GM12891 (cell line): Measurements from ENCODE around the gene TMTC2.
"Not testable (repeated sequence)": the region's sequence is repeated elsewhere in the genome, so short reads cannot be mapped to it uniquely, and the experiment has no call there.

Experiments used
- DNase-seq: peaks from one replicate; pipeline ENCODE4 v3.0.0; 2011; ENCODE audit warnings: low spot score; ENCODE audit not compliant: insufficient read length
- FAIRE-seq: peaks from 2 replicates; lab custom pipeline; 2011; peaks lifted over from hg19 to GRCh38; lab: Jason Lieb, UNC
- PAX5 ChIP-seq: IDR thresholded peaks from 2 replicates; pipeline ENCODE4 v1.6.1; 2011; ENCODE audit warnings: low read length, moderate library complexity, mild to moderate bottlenecking; ENCODE audit not compliant: insufficient read depth, severe bottlenecking
- POLR2A ChIP-seq: IDR thresholded peaks from 2 replicates; pipeline ENCODE4 v1.6.1; 2011; ENCODE audit warnings: low read depth, low read length, control low read depth
- POLR2AphosphoS5 ChIP-seq: IDR thresholded peaks from 2 replicates; pipeline ENCODE4 v1.6.1; 2011; ENCODE audit warnings: low read depth, low read length, control low read depth
- POU2F2 ChIP-seq: IDR thresholded peaks from 2 replicates; pipeline ENCODE4 v1.6.1; 2011; ENCODE audit warnings: low read depth, mild to moderate bottlenecking, control low read depth, low read length, moderate library complexity
- SPI1 ChIP-seq: IDR thresholded peaks from 2 replicates; pipeline ENCODE4 v1.6.1; 2011; ENCODE audit warnings: low read depth, low read length, control low read depth
- TAF1 ChIP-seq: IDR thresholded peaks from 2 replicates; pipeline ENCODE4 v1.6.1; 2011; ENCODE audit warnings: low read depth, low read length, control low read depth

Gene TMTC2

DNA sequence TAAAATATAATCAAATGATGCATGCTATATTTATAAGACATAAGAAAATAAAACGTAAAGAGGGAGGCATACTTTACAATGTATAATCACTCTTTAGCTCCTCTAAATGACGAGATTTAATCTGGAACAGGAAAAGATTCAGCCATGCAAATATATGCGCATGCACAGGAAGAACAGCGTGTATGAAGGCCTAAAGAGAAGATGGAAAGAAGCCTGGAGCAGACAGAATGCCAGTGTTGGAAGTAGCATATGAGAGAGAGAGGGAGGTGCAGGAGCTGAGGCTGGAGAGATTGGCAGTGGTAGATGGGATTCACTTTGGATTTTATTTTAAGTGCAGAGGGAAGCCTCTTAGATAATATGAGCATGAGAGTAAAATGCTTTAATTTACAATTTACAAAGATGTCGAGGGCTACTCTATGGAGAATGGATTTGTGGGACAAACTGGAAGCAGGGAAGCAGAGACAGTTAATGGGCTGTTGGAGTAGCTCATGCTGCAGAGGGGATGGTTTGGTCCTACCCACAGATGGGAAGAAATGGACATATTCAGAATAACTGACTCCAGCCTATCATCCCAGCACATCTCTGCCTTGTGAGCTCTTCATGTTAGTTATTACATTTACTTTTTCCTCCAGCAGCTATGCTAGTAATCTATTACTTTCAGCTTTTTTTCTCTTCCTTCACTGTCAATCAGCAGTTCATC, 411.1 kb downstream of the TMTC2 start:
- DNase-seq (no peak), FAIRE-seq (no peak)
- TF ChIP-seq POLR2A: no peak
- TF ChIP-seq POU2F2: no peak
- no peak for TF ChIP-seq POLR2AphosphoS5
- TF ChIP-seq TAF1: no peak
- no peak for TF ChIP-seq PAX5
- no peak for TF ChIP-seq SPI1

DNA sequence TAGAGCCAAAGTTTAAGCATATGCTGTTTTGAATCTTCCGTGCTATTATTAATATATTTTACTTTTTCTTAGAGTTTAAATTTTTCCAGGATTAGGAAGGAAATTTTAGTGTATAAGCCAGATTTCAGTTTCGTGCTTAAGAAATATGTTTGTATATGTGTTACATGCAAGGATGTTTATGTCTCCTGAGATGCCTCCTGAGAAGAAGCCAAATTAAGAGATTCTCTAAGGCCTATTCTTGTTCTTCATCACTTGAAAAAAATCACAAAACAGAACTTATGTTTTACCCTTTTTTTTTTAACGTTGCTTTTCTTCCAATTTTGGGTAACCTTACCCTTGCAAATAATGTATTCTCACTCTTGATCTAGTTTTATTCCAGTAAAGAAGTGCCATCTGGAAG, 412.7 kb downstream of the TMTC2 start:
- FAIRE-seq (no peak), DNase-seq (no peak)
- TF ChIP-seq POLR2A (no peak), PAX5 (no peak), POLR2AphosphoS5 (no peak), POU2F2 (no peak), TAF1 (no peak), SPI1 (no peak)

DNA sequence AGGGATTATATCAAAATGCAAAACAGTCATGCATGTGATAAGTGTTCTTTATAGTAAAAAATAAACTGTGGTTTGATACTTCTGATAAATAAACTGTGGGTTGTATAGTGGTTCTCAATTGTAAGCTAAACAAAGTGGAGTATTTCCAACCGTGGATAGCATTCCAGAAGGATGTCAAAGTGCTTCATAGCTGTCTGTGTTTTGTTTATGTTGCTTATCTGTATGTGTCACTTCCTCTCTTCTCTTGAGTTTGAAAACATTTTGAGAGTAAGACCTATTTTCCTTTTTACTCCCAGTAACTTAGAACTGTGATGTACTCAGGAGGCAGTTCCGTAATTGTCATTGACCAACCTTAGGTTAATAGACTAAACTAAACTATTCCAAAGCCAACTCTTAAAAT, 415.8 kb downstream of the TMTC2 start:
- no peak for TF ChIP-seq PAX5
- no peak for TF ChIP-seq TAF1
- TF ChIP-seq SPI1: no peak
- no peak for TF ChIP-seq POU2F2
- no peak for TF ChIP-seq POLR2AphosphoS5
- no peak for TF ChIP-seq POLR2A
- DNase-seq (no peak), FAIRE-seq (no peak)

DNA sequence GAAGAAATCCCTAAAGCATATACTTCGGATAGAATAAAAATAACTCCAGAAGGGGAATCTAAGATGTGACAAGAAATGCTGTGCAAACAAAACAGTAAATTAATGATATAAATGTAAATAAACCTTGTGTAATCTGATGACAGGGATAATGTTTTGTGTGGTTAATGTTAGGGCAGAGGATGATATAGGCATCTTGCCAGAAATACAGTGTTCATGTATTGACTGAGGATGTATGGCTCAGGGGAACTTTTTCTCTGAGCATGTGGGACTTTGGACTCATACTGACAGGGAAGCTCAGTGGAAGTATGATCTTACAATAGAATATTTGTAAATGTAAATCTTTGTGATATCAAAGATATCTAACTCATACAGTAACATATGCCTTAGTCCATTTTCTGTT, 420.2 kb downstream of the TMTC2 start:
- TF ChIP-seq TAF1: no peak
- TF ChIP-seq POLR2AphosphoS5: no peak
- TF ChIP-seq POLR2A: no peak
- TF ChIP-seq SPI1: no peak
- TF ChIP-seq POU2F2: no peak
- TF ChIP-seq PAX5: no peak
- DNase-seq (no peak), FAIRE-seq (no peak)

DNA sequence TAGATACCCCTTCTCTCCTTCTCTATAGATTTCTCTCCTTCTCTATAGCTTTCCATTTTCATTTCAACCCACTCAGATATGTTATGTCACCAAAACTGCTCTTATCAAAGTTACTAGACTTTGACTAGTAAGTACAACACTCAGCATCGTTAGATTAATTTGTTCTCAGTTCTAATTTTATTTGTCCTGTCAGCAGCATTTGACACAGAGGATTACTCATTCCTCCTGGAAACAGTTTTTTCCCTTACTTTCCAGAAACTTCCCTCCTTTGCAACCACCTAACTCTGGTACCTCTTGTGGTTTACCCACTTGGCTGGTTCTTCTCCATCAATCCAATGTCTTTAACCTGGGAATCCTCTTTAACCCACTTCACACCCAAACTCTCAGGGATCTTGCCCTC, 423.7 kb downstream of the TMTC2 start:
- no peak for DNase-seq
- TF ChIP-seq PAX5: no peak
- no peak for TF ChIP-seq POLR2AphosphoS5
- no peak for TF ChIP-seq SPI1
- no peak for TF ChIP-seq POLR2A
- TF ChIP-seq TAF1: no peak
- TF ChIP-seq POU2F2: no peak
- FAIRE-seq: no peak

DNA sequence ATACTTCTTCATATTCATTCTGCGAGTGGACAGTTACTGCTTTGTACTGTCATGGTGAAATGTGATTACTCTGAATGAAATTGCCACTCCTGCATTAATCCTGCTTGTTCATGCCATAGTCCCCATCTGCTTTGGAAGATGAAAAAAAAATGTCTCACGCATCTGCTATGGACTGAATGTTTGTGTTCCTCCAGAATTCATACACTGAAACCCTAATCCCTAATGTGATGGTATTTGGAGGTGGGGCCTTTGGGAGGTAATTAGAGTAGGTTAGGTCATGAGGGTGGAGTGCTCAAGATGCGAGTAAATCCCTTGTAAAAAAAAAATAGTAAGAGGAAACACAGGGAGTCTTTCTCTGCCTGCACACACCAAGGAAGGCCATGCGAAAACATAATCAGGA, 427.2 kb downstream of the TMTC2 start:
- no peak for DNase-seq
- TF ChIP-seq POLR2A (no peak), SPI1 (no peak), TAF1 (no peak), POU2F2 (no peak), PAX5 (no peak), POLR2AphosphoS5 (no peak)
- no peak for FAIRE-seq

DNA sequence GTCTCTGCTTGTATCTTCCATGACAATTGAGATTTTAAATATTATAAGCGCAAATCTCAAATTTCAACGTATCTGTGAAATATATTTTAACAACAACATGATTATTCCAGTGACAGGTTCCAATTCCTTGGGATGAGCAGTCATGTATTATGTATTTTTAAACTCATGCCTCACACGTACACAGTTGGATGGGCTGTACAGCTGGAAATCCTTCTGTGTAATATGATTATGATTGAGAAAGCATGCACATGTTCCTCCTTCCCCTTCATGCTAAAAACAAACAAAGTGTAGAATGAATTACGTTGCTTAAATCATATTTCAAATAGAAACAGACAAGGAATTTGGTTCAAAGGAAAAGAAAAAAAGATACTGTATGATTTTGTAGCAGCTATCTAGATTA, 428.3 kb downstream of the TMTC2 start:
- DNase-seq: no peak
- FAIRE-seq: no peak
- TF ChIP-seq POLR2AphosphoS5: no peak
- no peak for TF ChIP-seq SPI1
- TF ChIP-seq POU2F2: no peak
- TF ChIP-seq TAF1: no peak
- no peak for TF ChIP-seq POLR2A
- TF ChIP-seq PAX5: no peak

DNA sequence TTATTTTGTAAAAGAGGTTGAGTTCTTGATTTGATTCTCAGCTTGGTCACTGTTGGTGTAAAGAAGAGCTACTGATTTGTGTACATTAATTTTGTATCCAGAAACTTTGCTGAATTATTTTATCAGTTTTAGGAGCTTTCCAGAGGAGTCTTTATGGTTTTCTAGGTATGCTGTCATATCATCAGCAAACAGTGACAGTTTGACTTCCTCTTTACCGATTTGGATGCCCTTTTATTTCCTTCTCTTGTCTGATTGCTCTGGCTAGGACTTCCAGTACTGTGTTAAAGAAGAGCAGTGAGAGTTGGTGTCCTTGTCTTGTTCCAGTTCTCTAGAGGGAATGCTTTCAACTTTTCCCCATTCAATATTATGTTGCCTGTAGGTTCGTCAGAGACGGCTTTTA, 431.2 kb downstream of the TMTC2 start:
- not testable (repeated sequence) for FAIRE-seq, DNase-seq

DNA sequence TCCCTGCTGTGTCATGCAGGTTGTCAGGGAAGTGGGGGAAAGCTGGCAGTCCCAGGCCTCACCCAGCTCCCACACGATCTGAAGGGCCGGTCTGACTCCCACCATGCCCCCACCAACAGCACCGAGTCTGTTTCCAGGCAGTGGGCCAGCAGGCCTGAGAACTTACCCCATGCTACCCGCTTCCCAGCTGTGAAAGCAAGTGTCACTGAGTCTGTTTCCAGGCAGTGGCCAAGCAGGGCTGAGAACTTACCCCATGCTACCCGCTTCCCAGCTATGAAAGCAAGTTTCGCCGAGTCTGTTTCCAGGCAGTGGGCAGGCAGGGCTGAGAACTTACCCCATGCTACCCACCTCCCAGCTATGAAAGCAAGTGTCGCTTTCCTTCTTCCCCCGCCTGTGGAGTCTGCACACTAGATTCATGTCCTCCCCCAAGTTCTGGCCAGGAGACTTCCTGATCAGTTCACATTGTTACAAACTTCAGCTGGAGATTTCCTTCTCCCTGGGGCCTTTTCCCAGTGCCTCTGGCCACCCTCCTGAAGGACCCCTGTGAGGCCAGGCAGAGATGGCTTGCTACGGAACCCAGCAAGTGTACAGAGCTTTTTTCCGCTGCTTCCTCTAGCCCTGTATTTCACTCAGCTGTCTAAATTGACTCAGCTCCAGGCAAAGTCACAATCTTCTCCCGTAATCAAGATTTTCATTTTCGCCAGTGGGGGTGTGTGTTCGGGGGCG, 435.4 kb downstream of the TMTC2 start:
- FAIRE-seq: no peak
- no peak for TF ChIP-seq POU2F2
- no peak for TF ChIP-seq TAF1
- TF ChIP-seq SPI1: no peak
- no peak for TF ChIP-seq POLR2A
- TF ChIP-seq POLR2AphosphoS5: no peak
- TF ChIP-seq PAX5: no peak
- no peak for DNase-seq

DNA sequence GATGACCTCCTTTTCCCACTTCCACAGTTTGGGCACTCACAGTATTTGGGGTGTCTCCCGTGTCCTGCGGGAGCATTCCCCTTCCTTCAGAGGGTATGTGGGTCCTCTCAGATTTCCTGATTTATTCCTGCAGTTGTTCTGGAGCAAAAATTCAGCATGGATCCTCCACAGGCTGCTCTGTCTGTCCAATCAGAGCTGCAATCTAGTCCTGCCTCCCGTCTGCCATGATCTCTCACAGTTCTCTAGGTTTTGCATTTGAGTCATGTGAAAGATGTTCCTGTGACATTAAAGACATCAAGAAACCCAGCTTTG, 435.9 kb downstream of the TMTC2 start:
- TF ChIP-seq SPI1: no peak
- no peak for TF ChIP-seq PAX5
- TF ChIP-seq TAF1: no peak
- no peak for TF ChIP-seq POLR2A
- TF ChIP-seq POU2F2: no peak
- no peak for TF ChIP-seq POLR2AphosphoS5
- DNase-seq (no peak), FAIRE-seq (no peak)
